Endothelial cell of umbilical vein (primary cell): ENCODE measurements around the gene CNTLN.

Source experiments
- CTCF ChIP-seq, 2 donors: IDR thresholded peaks; 1 replicate in 1 of 2; 2 replicates in 1 of 2; pipeline ENCODE4 v1.5.1; 2011; ENCODE audit warnings: low read length in 2 of 2, mild to moderate bottlenecking in 2 of 2, moderate library complexity in 2 of 2, control low read depth in 1 of 2, inconsistent platforms in 1 of 2, low read depth in 1 of 2; ENCODE audit not compliant: insufficient read depth in 1 of 2; ENCODE audit errors: extremely low read depth in 1 of 2
- EZH2 ChIP-seq: IDR thresholded peaks from 2 replicates; pipeline ENCODE4 v1.6.1; 2012; ENCODE audit warnings: borderline replicate concordance, low read depth, mild to moderate bottlenecking, moderate library complexity, low read length, inconsistent platforms; ENCODE audit not compliant: severe bottlenecking
- JUN ChIP-seq: IDR thresholded peaks from 2 replicates; pipeline ENCODE4 v1.6.1; 2011; ENCODE audit warnings: borderline replicate concordance, low read depth; ENCODE audit not compliant: insufficient read length, insufficient read depth

- TF ChIP-seq CTCF (IDR thresholded peaks at IDR 0.05; ENCODE audit: extremely low read depth in 1 of 2, insufficient read depth in 1 of 2, low read depth in 1 of 2, low read length in 2 of 2) (no peak), EZH2 (no peak), JUN (no peak)
Observed at GRCh38 chr9:17380126-17380861, 245.5 kb downstream of the CNTLN start.
